Measurements from ENCODE around the gene FNTB. TPM values are rescaled to one million over a fixed set of nuclear protein-coding genes. Genes with fewer than 3 reads are reported as not detected.

Gene FNTB
- total RNA-seq, 1 donor from 2014 or later = 6.8 TPM

DNA sequence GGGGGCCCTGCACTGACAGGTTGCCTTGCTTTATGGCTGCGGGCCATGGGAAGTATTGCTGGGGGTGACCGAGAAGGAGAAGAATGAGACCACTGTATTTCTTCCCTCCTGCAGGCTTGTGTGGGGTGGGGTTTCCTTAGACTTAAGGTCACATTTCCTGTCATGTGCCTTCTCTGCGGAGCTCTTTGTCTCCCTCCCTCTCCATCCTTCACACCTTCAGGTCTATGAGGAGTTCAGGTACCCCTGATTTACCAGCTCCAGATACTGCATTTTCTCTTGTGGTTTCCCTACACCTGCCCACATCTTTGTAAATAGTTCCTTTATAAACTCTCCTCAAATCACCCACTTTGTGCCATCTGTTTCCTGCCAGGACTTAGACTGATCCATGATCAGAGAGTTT lies 3.6 kb downstream of the FNTB start:
- Histone ChIP-seq H3K27me3 (ENCODE audit: control insufficient read depth, insufficient read depth, low read length) (no peaks in the 10 kb centered on the region), H3K4me3 (ENCODE audit: low read depth, low read length) (no peak overlapping the region), H3K36me3 (ENCODE audit: control insufficient read depth, insufficient read depth, low read length) (no peaks in the 10 kb centered on the region)
- TF ChIP-seq CTCF (IDR thresholded peaks at IDR 0.05; ENCODE audit: insufficient read depth, low read length, severe bottlenecking) = no peak
- DNase-seq (ENCODE audit: low read depth) = no peak
- FAIRE-seq = no peak

- Histone ChIP-seq H3K27me3 (ENCODE audit: control insufficient read depth, insufficient read depth, low read length) (no peaks in the 10 kb centered on the region), H3K4me3 (ENCODE audit: low read depth, low read length) (no peak overlapping the region), H3K36me3 (ENCODE audit: control insufficient read depth, insufficient read depth, low read length) (no peaks in the 10 kb centered on the region)
- TF ChIP-seq CTCF (IDR thresholded peaks at IDR 0.05; ENCODE audit: insufficient read depth, low read length, severe bottlenecking) = no peak
- FAIRE-seq (no peak), DNase-seq (ENCODE audit: low read depth) (no peak)
Observed at GRCh38 chr14:64990939-64991338, 4.2 kb downstream of the FNTB start.

DNA sequence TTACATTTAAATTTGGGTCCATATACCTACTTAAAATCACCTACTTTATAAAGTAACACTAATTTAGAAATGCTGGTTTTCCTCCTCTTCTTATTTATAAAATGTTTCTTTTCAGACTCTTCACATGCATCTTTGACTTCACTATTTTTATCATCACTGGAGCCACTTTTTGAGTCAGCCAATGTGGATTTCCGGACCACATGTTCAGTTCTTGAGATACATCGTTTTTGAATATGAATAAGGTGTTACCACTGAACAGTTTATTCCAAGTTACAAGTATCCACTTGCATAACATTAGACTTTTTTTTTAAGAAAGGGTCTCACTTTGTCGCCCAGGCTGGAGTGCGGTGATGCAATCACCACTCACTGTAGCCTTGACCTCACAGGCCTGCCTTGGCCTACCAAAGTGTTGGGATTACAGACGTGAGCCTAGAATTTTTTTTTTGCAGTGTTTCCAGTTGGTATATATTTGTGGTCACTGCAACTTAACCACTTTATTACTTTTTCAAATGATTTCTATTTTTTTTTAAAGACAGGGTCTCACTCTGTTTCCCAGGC lies 5.7 kb downstream of the FNTB start:
- no peaks in the 10 kb centered on the region for H3K27me3 ChIP-seq (ENCODE audit: control insufficient read depth, insufficient read depth, low read length)
- H3K36me3 ChIP-seq (ENCODE audit: control insufficient read depth, insufficient read depth, low read length) = no peaks in the 10 kb centered on the region
- FAIRE-seq = no peak
- H3K4me3 ChIP-seq (ENCODE audit: low read depth, low read length) = no peak overlapping the region
- DNase-seq (ENCODE audit: low read depth) = no peak
- no peak for TF ChIP-seq CTCF (IDR thresholded peaks at IDR 0.05; ENCODE audit: insufficient read depth, low read length, severe bottlenecking)

GRCh38 chr14:64993266-64993930 lies 6.7 kb downstream of the FNTB start:
- Histone ChIP-seq H3K36me3 (ENCODE audit: control insufficient read depth, insufficient read depth, low read length) (no peaks in the 10 kb centered on the region), H3K27me3 (ENCODE audit: control insufficient read depth, insufficient read depth, low read length) (no peaks in the 10 kb centered on the region), H3K4me3 (ENCODE audit: low read depth, low read length) (no peak overlapping the region)
- TF ChIP-seq CTCF (IDR thresholded peaks at IDR 0.05; ENCODE audit: insufficient read depth, low read length, severe bottlenecking) = no peak
- DNase-seq (ENCODE audit: low read depth) = no peak
- FAIRE-seq = no peak

GRCh38 chr14:64994540-64994939 lies 7.8 kb downstream of the FNTB start:
- no peaks in the 10 kb centered on the region for H3K27me3 ChIP-seq (ENCODE audit: control insufficient read depth, insufficient read depth, low read length)
- no peaks in the 10 kb centered on the region for H3K36me3 ChIP-seq (ENCODE audit: control insufficient read depth, insufficient read depth, low read length)
- no peak for FAIRE-seq
- no peak overlapping the region for H3K4me3 ChIP-seq (ENCODE audit: low read depth, low read length)
- no peak for TF ChIP-seq CTCF (IDR thresholded peaks at IDR 0.05; ENCODE audit: insufficient read depth, low read length, severe bottlenecking)
- DNase-seq (ENCODE audit: low read depth) = no peak

DNA sequence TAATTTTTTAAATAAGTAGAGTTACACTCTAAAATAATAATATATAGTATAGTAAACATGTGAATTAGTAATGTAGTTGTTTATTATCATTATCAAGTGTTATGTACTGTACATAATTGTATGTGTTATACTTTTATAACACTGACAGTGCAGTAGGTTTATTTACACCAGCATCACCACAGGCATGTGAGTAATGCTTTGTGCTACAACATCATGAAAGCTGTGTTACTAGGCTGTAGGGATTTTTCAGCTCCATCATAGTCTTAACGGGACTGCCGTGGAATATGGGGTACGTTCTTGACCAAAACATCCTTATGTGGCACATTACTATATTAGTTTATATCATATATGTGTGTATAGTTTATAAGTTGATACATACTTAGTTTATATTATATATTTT lies 8.6 kb downstream of the FNTB start:
- Histone ChIP-seq H3K36me3 (ENCODE audit: control insufficient read depth, insufficient read depth, low read length) (no peaks in the 10 kb centered on the region), H3K4me3 (ENCODE audit: low read depth, low read length) (no peak overlapping the region), H3K27me3 (ENCODE audit: control insufficient read depth, insufficient read depth, low read length) (no peaks in the 10 kb centered on the region)
- DNase-seq (ENCODE audit: low read depth) = no peak
- FAIRE-seq = no peak
- TF ChIP-seq CTCF (IDR thresholded peaks at IDR 0.05; ENCODE audit: insufficient read depth, low read length, severe bottlenecking) = no peak

All from bronchial epithelial cell (primary cell).